HepG2 (cell line): ENCODE measurements around the gene PRKCSH. TPM values are rescaled to one million over a fixed set of nuclear protein-coding genes. Genes with fewer than 3 reads are reported as not detected.

Experiments
- ATF6 ChIP-seq: sonication (generic); formaldehyde crosslinking; conservative IDR thresholded peaks from 2 replicates; pipeline ENCODE4 v1.4.0; 2020; ENCODE audit warnings: missing genetic modification reagents
- E2F5 ChIP-seq: sonication (generic); formaldehyde crosslinking; conservative IDR thresholded peaks from 2 replicates; pipeline ENCODE4 v1.4.0; 2020; ENCODE audit warnings: missing genetic modification reagents
- HDAC2 ChIP-seq: sonication (generic); formaldehyde crosslinking; IDR thresholded peaks from 2 replicates; pipeline ENCODE4 v1.4.0; 2020; ENCODE audit warnings: missing genetic modification reagents
- JARID2 ChIP-seq: sonication (generic); formaldehyde crosslinking; IDR thresholded peaks from 2 replicates; pipeline ENCODE4 v1.8.1; 2023; ENCODE audit warnings: missing genetic modification reagents, inconsistent platforms; ENCODE audit not compliant: insufficient replicate concordance
- KDM5A ChIP-seq: fragments of 200-600 bp; sonication (generic); IDR thresholded peaks from 2 replicates; pipeline ENCODE4 v1.7.0; 2018; ENCODE audit warnings: antibody characterized with exemption, mild to moderate bottlenecking, low read length, borderline replicate concordance
- KMT2B ChIP-seq: IDR thresholded peaks from 2 replicates; pipeline ENCODE4 v1.6.1; 2016; ENCODE audit warnings: missing genetic modification reagents, missing compliant biosample characterization
- MTF2 ChIP-seq: sonication (generic); formaldehyde crosslinking; IDR thresholded peaks from 2 replicates; pipeline ENCODE4 v1.5.0; 2020; ENCODE audit warnings: missing genetic modification reagents, borderline replicate concordance
- NFIC ChIP-seq: IDR thresholded peaks from 2 replicates; pipeline ENCODE4 v1.6.1; 2012; ENCODE audit warnings: mild to moderate bottlenecking, low read length, inconsistent platforms
- RFX1 ChIP-seq: fragments of 450-650 bp; IDR thresholded peaks from 2 replicates; pipeline ENCODE4 v1.6.1; 2017
- SRF ChIP-seq: IDR thresholded peaks from 2 replicates; pipeline ENCODE4 v1.6.1; 2011; ENCODE audit warnings: mild to moderate bottlenecking, low read depth, low read length, moderate library complexity
- TCF7 ChIP-seq: sonication (generic); IDR thresholded peaks from 2 replicates; pipeline ENCODE4 v1.6.1; 2016; ENCODE audit warnings: antibody characterized with exemption, low read depth
- TP53 ChIP-seq: sonication (generic); formaldehyde crosslinking; conservative IDR thresholded peaks from 2 replicates; pipeline ENCODE4 v1.4.0; 2020; ENCODE audit warnings: missing genetic modification reagents
- UBTF ChIP-seq: sonication (generic); formaldehyde crosslinking; IDR thresholded peaks from 2 replicates; pipeline ENCODE4 v1.4.0; 2020; ENCODE audit warnings: mild to moderate bottlenecking, missing genetic modification reagents
- ZBTB10 ChIP-seq: sonication (generic); formaldehyde crosslinking; IDR thresholded peaks from 2 replicates; pipeline ENCODE4 v1.4.0; 2020; ENCODE audit warnings: missing genetic modification reagents, borderline replicate concordance
- ZNF230 ChIP-seq: sonication (generic); formaldehyde crosslinking; IDR thresholded peaks from 2 replicates; pipeline ENCODE4 v1.4.0; 2020; ENCODE audit warnings: mild to moderate bottlenecking, missing genetic modification reagents
- ZNF280B ChIP-seq: sonication (generic); formaldehyde crosslinking; IDR thresholded peaks from 2 replicates; pipeline ENCODE4 v1.5.0; 2020; ENCODE audit warnings: missing genetic modification reagents, mild to moderate bottlenecking, borderline replicate concordance
- ZNF569 ChIP-seq: sonication (generic); formaldehyde crosslinking; IDR thresholded peaks from 2 replicates; pipeline ENCODE4 v1.5.0; 2020; ENCODE audit warnings: mild to moderate bottlenecking, missing genetic modification reagents, moderate library complexity, borderline replicate concordance
- ZNF883 ChIP-seq: sonication (generic); formaldehyde crosslinking; IDR thresholded peaks from 2 replicates; pipeline ENCODE4 v1.5.1; 2020; ENCODE audit warnings: mild to moderate bottlenecking, missing genetic modification reagents; ENCODE audit errors: not compliant biosample characterization
- polyA plus RNA-seq, 8 experiments: library from polyadenylated mRNA; depleted of rRNA in 3 of 8; stranded (reverse) in 7 of 8; unstranded in 1 of 8; fragments of >200 nt; fragmentation: Illumina TruSeq in 4 of 8; extraction: Trizol in 4 of 8; gene quantifications; 2 replicates each; pipeline versions ENCODE4 v1.2.1 to v1.2.3, GENCODE V29; 2011 to 2016; ENCODE audit warnings: low read depth in 4 of 8, missing spikeins in 1 of 8, mixed read lengths in 1 of 8; ENCODE audit not compliant: insufficient read depth in 1 of 8
- total RNA-seq, 5 experiments: library from RNA; depleted of rRNA; stranded (reverse); fragments of >200 nt; fragmentation: Illumina TruSeq; extraction: Trizol; gene quantifications; 2 replicates each; pipeline ENCODE4 v1.2.3, GENCODE V29; 2016; ENCODE audit warnings: low read depth in 1 of 5

Gene PRKCSH
- total and polyA plus RNA-seq, 2 of the 13 experiments (the other 11 are each of a cell fraction or from before 2014, with no cell fraction given) = 85.1 to 125 TPM

- peak; percentile 68; the same call in 1 of the 2 replicates for TF ChIP-seq ZBTB10
- TF ChIP-seq RFX1 = no peak
- TF ChIP-seq ZNF280B = peak; percentile 72; the same call in 1 of the 2 replicates
- TF ChIP-seq SRF = no peak
- TF ChIP-seq ZNF569 = 0 out of 2 replicates have a peak, but pooled peaks have one; percentile 39
- TF ChIP-seq ATF6 (CRISPR knock-in tag) = no peak
- no peak; the same call in 1 of the 2 replicates for TF ChIP-seq MTF2 (CRISPR knock-in tag)
- no peak for TF ChIP-seq KDM5A
- TF ChIP-seq ZNF883 (CRISPR knock-in tag) = peak; percentile 70
- TF ChIP-seq TP53 (CRISPR knock-in tag) = 0 out of 2 replicates have a peak, but pooled peaks have one; percentile 41
- no peak for TF ChIP-seq UBTF (CRISPR knock-in tag)
- no peak for TF ChIP-seq JARID2
- TF ChIP-seq ZNF230 (CRISPR knock-in tag) = no peak
- TF ChIP-seq KMT2B (CRISPR knock-in tag) = no peak
- no peak for TF ChIP-seq TCF7
- no peak for TF ChIP-seq NFIC
- peak; percentile 56; the same call in 1 of the 2 replicates for TF ChIP-seq E2F5 (CRISPR knock-in tag)
- peak; percentile 76 for TF ChIP-seq HDAC2 (CRISPR knock-in tag)
Measured at GRCh38 chr19:11482384-11483050, 47.1 kb downstream of the PRKCSH start (continued).
